Natural killer cell (primary cell): ENCODE measurements around the gene FTO. TPM values are rescaled to one million over a fixed set of nuclear protein-coding genes. Genes with fewer than 3 reads are reported as not detected.

Experiments
- ATAC-seq, 3 donors: fragments of 150-1000 bp in 2 of 3; fragments of 200-7000 bp in 1 of 3; cut with Tn5 transposase; 1 replicate in 1 of 3; 2 replicates in 2 of 3; pipeline ENCODE4 v1.10.0; 2021; ENCODE audit warnings: mild to moderate bottlenecking in 2 of 3, moderate library complexity in 2 of 3
- DNase-seq, 2 donors: peaks; one replicate each; pipeline versions ENCODE4 v3.0.0 to v3.0.0-alpha.2; 2013 to 2021; ENCODE audit warnings: mixed read lengths in 1 of 2
- H3K27ac ChIP-seq: one replicate; pipeline ENCODE4 v1.5.1; 2013; ENCODE audit warnings: mild to moderate bottlenecking, low read length
- H3K27me3 ChIP-seq: one replicate; pipeline ENCODE4 v1.6.1; 2013; ENCODE audit warnings: low read length; ENCODE audit not compliant: control insufficient read depth, insufficient read depth
- H3K36me3 ChIP-seq: one replicate; pipeline ENCODE4 v1.6.1; 2013; ENCODE audit warnings: low read length; ENCODE audit not compliant: control insufficient read depth, insufficient read depth
- H3K4me1 ChIP-seq: one replicate; pipeline ENCODE4 v1.6.1; 2013; ENCODE audit warnings: low read length; ENCODE audit not compliant: control insufficient read depth, insufficient read depth
- H3K4me3 ChIP-seq: one replicate; pipeline ENCODE4 v1.5.1; 2013; ENCODE audit warnings: low read length
- H3K9me3 ChIP-seq: one replicate; pipeline ENCODE4 v1.6.1; 2013; ENCODE audit warnings: low read length; ENCODE audit not compliant: control insufficient read depth, insufficient read depth
- H3K27ac Mint-ChIP-seq, 2 donors: one replicate each; pipeline ENCODE4 v1.8.0; 2022; ENCODE audit warnings: mild to moderate bottlenecking in 2 of 2, mixed read lengths in 2 of 2, moderate library complexity in 1 of 2
- H3K27me3 Mint-ChIP-seq, 2 donors: one replicate each; pipeline ENCODE4 v1.8.0; 2022; ENCODE audit warnings: low read depth in 2 of 2, mixed read lengths in 2 of 2
- H3K36me3 Mint-ChIP-seq: one replicate; pipeline ENCODE4 v1.8.0; 2022; ENCODE audit warnings: mixed read lengths
- H3K4me1 Mint-ChIP-seq, 2 donors: one replicate each; pipeline ENCODE4 v1.8.0; 2022; ENCODE audit warnings: mixed read lengths in 2 of 2
- H3K4me3 Mint-ChIP-seq: one replicate; pipeline ENCODE4 v1.8.0; 2022; ENCODE audit warnings: mild to moderate bottlenecking, moderate library complexity, mixed read lengths
- H3K9me3 Mint-ChIP-seq, 2 donors: one replicate each; pipeline ENCODE4 v1.8.0; 2022; ENCODE audit warnings: mixed read lengths in 2 of 2
- WGBS: methylation state at CpG from one replicate; pipeline ENCODE4 v1.1.7; 2013; ENCODE audit warnings: missing lambda C conversion rate; ENCODE audit not compliant: insufficient coverage; 5-methylcytosine and 5-hydroxymethylcytosine counted together
- intact Hi-C: fragments of 100-400 bp; cut with micrococcal nuclease; formaldehyde crosslinking; loops from one replicate; pipeline ENCODE4 v1.14.2; 2022
- total RNA-seq, 4 donors: library from RNA; stranded (reverse); fragments of 120-200 nt in 1 of 4; gene quantifications; one replicate each; pipeline versions ENCODE4 v1.2.3 to v1.2.4, GENCODE V29; 2013 to 2022
- TF ChIP-seq, protein P1 (sequence below): fragments of 200-600 bp; IDR thresholded peaks from one replicate; pipeline ENCODE4 v1.8.0; 2022; ENCODE audit warnings: antibody characterized with exemption

The FTO gene
- total RNA-seq, 3 donors from 2014 or later (not counting 1 experiment from before 2014, with no cell fraction given) = 55.4 to 70.5 (median 55.4) TPM

DNA sequence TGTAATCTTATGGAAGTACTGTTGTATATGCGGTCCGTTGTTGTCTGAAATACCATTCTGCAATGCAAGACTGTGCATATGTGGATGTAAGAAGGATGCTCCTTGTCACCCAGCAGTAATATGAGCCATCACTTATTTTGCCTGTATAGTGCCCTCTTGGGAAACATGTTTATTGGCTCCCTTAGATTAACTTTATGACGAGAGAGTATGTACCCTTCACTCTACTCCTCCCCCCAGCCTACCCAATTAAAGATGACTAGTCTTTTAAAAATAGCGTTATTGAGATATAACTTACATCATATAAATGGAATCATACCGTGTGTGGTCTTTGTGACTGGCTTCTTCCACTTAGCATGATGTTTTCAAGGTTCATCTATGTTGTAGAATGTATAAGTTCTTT, 33.6 kb downstream of the FTO start:
- H3K36me3 Mint-ChIP-seq = no peaks in the 10 kb centered on the region
- Histone ChIP-seq H3K9me3 (no peaks in the 10 kb centered on the region), H3K4me3 (no peak overlapping the region), H3K27ac (no peak overlapping the region), H3K36me3 (no peaks in the 10 kb centered on the region), H3K27me3 (no peaks in the 10 kb centered on the region), H3K4me1 (no peaks in the 10 kb centered on the region)
- H3K27me3 Mint-ChIP-seq = no peaks in the 10 kb centered on the region
- no peak overlapping the region for H3K4me3 Mint-ChIP-seq
- no peaks in the 10 kb centered on the region for H3K9me3 Mint-ChIP-seq
- H3K27ac Mint-ChIP-seq = no peak overlapping the region
- no peak for ATAC-seq
- WGBS = 100% methylated on average over 3 of the region's 5 CpGs
- intact Hi-C loops = no loop called here
- peaks cover 15 to 21% of the 10 kb centered on the region in 2 donors for H3K4me1 Mint-ChIP-seq
- TF ChIP-seq, protein P1, sequence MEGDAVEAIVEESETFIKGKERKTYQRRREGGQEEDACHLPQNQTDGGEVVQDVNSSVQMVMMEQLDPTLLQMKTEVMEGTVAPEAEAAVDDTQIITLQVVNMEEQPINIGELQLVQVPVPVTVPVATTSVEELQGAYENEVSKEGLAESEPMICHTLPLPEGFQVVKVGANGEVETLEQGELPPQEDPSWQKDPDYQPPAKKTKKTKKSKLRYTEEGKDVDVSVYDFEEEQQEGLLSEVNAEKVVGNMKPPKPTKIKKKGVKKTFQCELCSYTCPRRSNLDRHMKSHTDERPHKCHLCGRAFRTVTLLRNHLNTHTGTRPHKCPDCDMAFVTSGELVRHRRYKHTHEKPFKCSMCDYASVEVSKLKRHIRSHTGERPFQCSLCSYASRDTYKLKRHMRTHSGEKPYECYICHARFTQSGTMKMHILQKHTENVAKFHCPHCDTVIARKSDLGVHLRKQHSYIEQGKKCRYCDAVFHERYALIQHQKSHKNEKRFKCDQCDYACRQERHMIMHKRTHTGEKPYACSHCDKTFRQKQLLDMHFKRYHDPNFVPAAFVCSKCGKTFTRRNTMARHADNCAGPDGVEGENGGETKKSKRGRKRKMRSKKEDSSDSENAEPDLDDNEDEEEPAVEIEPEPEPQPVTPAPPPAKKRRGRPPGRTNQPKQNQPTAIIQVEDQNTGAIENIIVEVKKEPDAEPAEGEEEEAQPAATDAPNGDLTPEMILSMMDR = no peak
- DNase-seq = no peak

DNA sequence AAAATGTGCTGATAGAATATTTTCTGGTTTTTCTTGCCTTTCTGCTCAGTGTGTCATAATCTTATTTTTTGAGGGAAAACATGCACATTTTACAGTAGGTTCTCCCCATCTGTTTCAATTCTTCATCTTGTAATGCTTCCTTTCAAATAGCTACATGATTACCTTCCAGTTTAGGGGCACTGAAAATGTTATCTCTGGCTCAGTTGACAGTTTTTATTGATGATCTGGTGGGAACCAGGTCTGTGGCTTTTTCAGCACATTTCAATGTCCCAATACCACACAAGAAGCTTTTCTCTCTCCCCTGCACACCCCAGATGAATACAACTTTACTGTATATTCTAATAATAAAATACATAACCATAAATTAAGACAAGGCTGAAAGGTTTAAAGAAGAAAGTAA, 36.5 kb downstream of the FTO start:
- Histone ChIP-seq H3K9me3 (no peaks in the 10 kb centered on the region), H3K27ac (no peak overlapping the region), H3K36me3 (no peaks in the 10 kb centered on the region), H3K27me3 (no peaks in the 10 kb centered on the region), H3K4me3 (no peak overlapping the region), H3K4me1 (peaks cover 4% of the 10 kb centered on the region)
- intact Hi-C loops = no loop called here
- Mint-ChIP-seq H3K27me3 (no peaks in the 10 kb centered on the region), H3K4me3 (no peak overlapping the region), H3K27ac (no peak overlapping the region), H3K36me3 (no peaks in the 10 kb centered on the region), H3K4me1 (peaks cover 28 to 31% of the 10 kb centered on the region in 2 donors), H3K9me3 (no peaks in the 10 kb centered on the region)
- DNase-seq (no peak), ATAC-seq (no peak)
- TF ChIP-seq, protein P1 = no peak

DNA sequence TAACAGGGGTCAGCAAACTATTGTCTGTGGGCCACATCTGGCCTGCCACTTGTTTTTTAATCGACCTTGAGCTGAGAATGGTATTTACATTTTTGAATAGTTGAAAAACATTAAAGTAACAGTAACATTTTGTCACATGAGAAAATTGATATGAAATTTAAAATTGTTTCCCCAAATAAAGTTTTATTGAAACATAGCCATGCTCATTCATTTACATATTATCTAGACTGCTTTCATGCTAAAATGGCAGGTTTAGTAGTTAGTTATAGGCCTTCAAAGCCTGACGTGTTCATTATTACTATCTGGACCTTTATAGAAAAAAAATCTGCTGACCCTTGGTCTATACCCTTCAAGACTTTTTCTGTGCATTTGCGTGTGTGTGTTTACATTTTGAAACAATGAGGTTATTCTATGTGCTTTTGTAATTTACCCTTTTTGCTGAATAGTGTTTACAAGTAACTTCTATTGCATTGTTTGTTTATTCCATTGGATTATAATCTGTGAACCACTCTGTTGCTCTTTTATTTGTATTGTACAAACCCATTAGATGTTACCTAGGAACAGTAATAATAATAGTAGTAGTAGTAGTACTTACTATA, 37.1 kb downstream of the FTO start:
- intact Hi-C loops = no loop called here

More for the DNA sequence above, 37.1 kb downstream of the FTO start:
- H3K27me3 ChIP-seq = no peaks in the 10 kb centered on the region
- WGBS = 90% methylated on average over 3 of the region's 3 CpGs
- no peak overlapping the region for H3K4me3 ChIP-seq
- H3K36me3 ChIP-seq = no peaks in the 10 kb centered on the region
- DNase-seq (no peak), ATAC-seq (no peak)
- Mint-ChIP-seq H3K4me1 (peaks cover 29 to 32% of the 10 kb centered on the region in 2 donors), H3K36me3 (no peaks in the 10 kb centered on the region), H3K9me3 (no peaks in the 10 kb centered on the region), H3K27ac (no peak overlapping the region), H3K4me3 (no peak overlapping the region), H3K27me3 (no peaks in the 10 kb centered on the region)
- TF ChIP-seq, protein P1 = no peak
- H3K27ac ChIP-seq = no peak overlapping the region
- no peaks in the 10 kb centered on the region for H3K9me3 ChIP-seq
- peaks cover 4% of the 10 kb centered on the region for H3K4me1 ChIP-seq
